ENCODE results near the gene FABP1.

- TF ChIP-seq CTCF (conservative IDR thresholded peaks at IDR 0.05) (no peak), ZFX (IDR thresholded peaks at IDR 0.05) (no peak)
Observed at GRCh38 chr2:88117973-88118372, 9.9 kb downstream of the FABP1 start.
